ENCODE data around the gene CLDN18. TPM values are rescaled to one million over a fixed set of nuclear protein-coding genes. Genes with fewer than 3 reads are reported as not detected.
A peak's percentile ranks its signal among the peaks of the same experiment; 100 is the strongest.

CLDN18 gene
- total RNA-seq, 4 donors from 2014 or later: under 0.01 to 0.40 (median 0.39) TPM; not detected in 1

DNA sequence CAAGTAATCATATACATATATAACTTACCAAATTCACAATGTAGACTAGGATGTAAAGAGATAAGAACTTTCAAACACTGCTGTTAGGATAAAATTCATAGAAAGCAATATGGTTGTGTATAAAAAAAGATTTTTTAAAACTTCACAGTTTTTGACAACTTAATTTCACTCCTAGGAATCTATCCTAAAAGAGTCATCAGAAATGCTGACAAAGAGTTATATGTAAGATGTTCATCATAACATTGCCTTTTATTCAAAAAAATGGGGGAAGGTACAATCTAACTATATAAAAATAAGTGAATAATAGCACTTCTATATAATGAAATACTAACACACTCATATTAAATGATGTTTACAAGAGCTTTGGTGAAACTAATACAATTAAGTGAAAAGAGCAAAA, 4.3 kb upstream of the CLDN18 start:
- Histone ChIP-seq H3K36me3 (no peaks in the 10 kb centered on the region), H3K4me3 (no peak overlapping the region), H3K9me3 (no peaks in the 10 kb centered on the region), H3K27ac (replicated peaks in 1 of 4) (no peak overlapping the region), H3K4me1 (no peaks in the 10 kb centered on the region), H3K27me3 (no peaks in the 10 kb centered on the region)
- intact Hi-C loops (cut with DNase I): no loop called here
- TF ChIP-seq EP300 (IDR thresholded peaks at IDR 0.05) (no peak), POLR2A (IDR thresholded peaks at IDR 0.05; ENCODE audit: low read depth) (no peak), POLR2AphosphoS5 (IDR thresholded peaks at IDR 0.05) (no peak)
- TF ChIP-seq, protein P1, sequence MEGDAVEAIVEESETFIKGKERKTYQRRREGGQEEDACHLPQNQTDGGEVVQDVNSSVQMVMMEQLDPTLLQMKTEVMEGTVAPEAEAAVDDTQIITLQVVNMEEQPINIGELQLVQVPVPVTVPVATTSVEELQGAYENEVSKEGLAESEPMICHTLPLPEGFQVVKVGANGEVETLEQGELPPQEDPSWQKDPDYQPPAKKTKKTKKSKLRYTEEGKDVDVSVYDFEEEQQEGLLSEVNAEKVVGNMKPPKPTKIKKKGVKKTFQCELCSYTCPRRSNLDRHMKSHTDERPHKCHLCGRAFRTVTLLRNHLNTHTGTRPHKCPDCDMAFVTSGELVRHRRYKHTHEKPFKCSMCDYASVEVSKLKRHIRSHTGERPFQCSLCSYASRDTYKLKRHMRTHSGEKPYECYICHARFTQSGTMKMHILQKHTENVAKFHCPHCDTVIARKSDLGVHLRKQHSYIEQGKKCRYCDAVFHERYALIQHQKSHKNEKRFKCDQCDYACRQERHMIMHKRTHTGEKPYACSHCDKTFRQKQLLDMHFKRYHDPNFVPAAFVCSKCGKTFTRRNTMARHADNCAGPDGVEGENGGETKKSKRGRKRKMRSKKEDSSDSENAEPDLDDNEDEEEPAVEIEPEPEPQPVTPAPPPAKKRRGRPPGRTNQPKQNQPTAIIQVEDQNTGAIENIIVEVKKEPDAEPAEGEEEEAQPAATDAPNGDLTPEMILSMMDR (IDR thresholded peaks at IDR 0.05): no peak
- no peak for DNase-seq (ENCODE audit: extremely low spot score)

DNA sequence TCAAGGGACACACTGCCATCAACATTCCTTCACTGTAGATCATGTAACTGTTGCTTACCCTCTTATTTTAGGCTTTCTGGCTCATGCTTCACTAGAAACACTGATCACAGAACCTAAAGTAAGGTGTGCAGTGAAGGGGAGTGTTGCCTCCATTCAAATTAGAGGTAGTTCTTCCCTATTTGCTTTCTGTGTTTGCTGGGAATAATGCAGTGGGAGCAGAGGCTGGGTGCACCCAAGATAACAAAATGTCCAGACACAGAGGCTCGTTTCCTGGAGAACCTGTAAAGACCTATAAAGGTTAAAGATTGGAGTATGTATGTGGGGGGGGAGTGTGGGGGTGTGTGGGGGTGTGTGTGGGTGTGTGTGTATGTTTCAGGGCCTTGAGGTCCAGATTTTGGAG, 2.1 kb upstream of the CLDN18 start:
- Histone ChIP-seq H3K4me1 (peaks cover 0 to 3% (median 0%) of the 10 kb centered on the region in 4 donors), H3K4me3 (no peak overlapping the region), H3K36me3 (no peaks in the 10 kb centered on the region), H3K27ac (replicated peaks in 1 of 4) (no peak overlapping the region), H3K9me3 (no peaks in the 10 kb centered on the region), H3K27me3 (no peaks in the 10 kb centered on the region)
- 83% methylated on average over 1 of the region's 1 CpG for WGBS
- TF ChIP-seq EP300 (IDR thresholded peaks at IDR 0.05) (no peak), POLR2A (IDR thresholded peaks at IDR 0.05; ENCODE audit: low read depth) (no peak), POLR2AphosphoS5 (IDR thresholded peaks at IDR 0.05) (no peak)
- TF ChIP-seq, protein P1 (IDR thresholded peaks at IDR 0.05): no peak
- intact Hi-C loops (cut with DNase I): no loop called here
- peak; percentile 31 for DNase-seq (ENCODE audit: extremely low spot score)

DNA sequence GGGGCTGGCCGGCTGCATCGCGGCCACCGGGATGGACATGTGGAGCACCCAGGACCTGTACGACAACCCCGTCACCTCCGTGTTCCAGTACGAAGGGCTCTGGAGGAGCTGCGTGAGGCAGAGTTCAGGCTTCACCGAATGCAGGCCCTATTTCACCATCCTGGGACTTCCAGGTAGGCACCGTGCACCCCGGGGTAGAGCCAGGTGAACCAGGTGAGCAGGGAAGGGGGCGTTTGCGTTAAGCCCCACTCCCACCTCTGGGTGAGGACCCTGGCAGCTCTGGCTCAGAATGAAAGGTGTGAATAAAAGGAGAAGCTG, 267 bp downstream of the CLDN18 start:
- no peaks in the 10 kb centered on the region for H3K36me3 ChIP-seq
- TF ChIP-seq, protein P1 (IDR thresholded peaks at IDR 0.05): no peak
- TF ChIP-seq POLR2AphosphoS5 (IDR thresholded peaks at IDR 0.05) (no peak), EP300 (IDR thresholded peaks at IDR 0.05) (no peak), POLR2A (IDR thresholded peaks at IDR 0.05; ENCODE audit: low read depth) (no peak)
- 92% methylated on average over 4 of the region's 14 CpGs for WGBS
- H3K4me3 ChIP-seq: no peak overlapping the region
- no peaks in the 10 kb centered on the region for H3K27me3 ChIP-seq
- H3K4me1 ChIP-seq: peaks cover 0 to 3% (median 0%) of the 10 kb centered on the region in 4 donors
- no peak overlapping the region for H3K27ac ChIP-seq (replicated peaks in 1 of 4)
- intact Hi-C loops (cut with DNase I): no loop called here
- H3K9me3 ChIP-seq: no peaks in the 10 kb centered on the region
- peak; percentile 85 for DNase-seq (ENCODE audit: extremely low spot score)

GRCh38 chr3:138011722-138012121, 1.8 kb downstream of the CLDN18 start:
- no peak overlapping the region for H3K27ac ChIP-seq (replicated peaks in 1 of 4)
- no peaks in the 10 kb centered on the region for H3K36me3 ChIP-seq
- no peak for TF ChIP-seq POLR2AphosphoS5 (IDR thresholded peaks at IDR 0.05)
- TF ChIP-seq, protein P1 (IDR thresholded peaks at IDR 0.05): no peak
- TF ChIP-seq EP300 (IDR thresholded peaks at IDR 0.05): no peak
- no peak for TF ChIP-seq POLR2A (IDR thresholded peaks at IDR 0.05; ENCODE audit: low read depth)
- no peaks in the 10 kb centered on the region for H3K27me3 ChIP-seq
- H3K4me1 ChIP-seq: peaks cover 0 to 3% (median 0%) of the 10 kb centered on the region in 4 donors
- no peak for DNase-seq (ENCODE audit: extremely low spot score)
- no peaks in the 10 kb centered on the region for H3K9me3 ChIP-seq
- intact Hi-C loops (cut with DNase I): no loop called here
- no peak overlapping the region for H3K4me3 ChIP-seq
- 78% methylated on average over 2 of the region's 2 CpGs for WGBS

- Histone ChIP-seq H3K4me1 (peaks cover 0 to 3% (median 0%) of the 10 kb centered on the region in 4 donors), H3K4me3 (no peak overlapping the region), H3K27me3 (no peaks in the 10 kb centered on the region), H3K36me3 (no peaks in the 10 kb centered on the region), H3K9me3 (no peaks in the 10 kb centered on the region), H3K27ac (replicated peaks in 1 of 4) (no peak overlapping the region)
- no peak for DNase-seq (ENCODE audit: extremely low spot score)
- intact Hi-C loops (cut with DNase I): no loop called here
- TF ChIP-seq EP300 (IDR thresholded peaks at IDR 0.05) (no peak), POLR2A (IDR thresholded peaks at IDR 0.05; ENCODE audit: low read depth) (no peak), POLR2AphosphoS5 (IDR thresholded peaks at IDR 0.05) (no peak)
- TF ChIP-seq, protein P1 (IDR thresholded peaks at IDR 0.05): no peak
- WGBS: 100% methylated on average over 4 of the region's 4 CpGs
Measured at GRCh38 chr3:138012526-138012925, 2.6 kb downstream of the CLDN18 start.

All from esophagus muscularis mucosa (tissue), 4 donors.